ENCODE results near the gene MYF5. TPM values are rescaled to one million over a fixed set of nuclear protein-coding genes. Genes with fewer than 3 reads are reported as not detected.

Gene MYF5
- polyA plus RNA-seq, 3 donors, result 0.10 to 0.18 TPM; not detected in 1

GRCh38 chr12:80707126-80707829 is 9.4 kb upstream of the MYF5 start, which contains the start of gene MYF6:
Gene MYF6 (plus strand): TSS chr12:80707634. CDS start chr12:80707720, 86 bp downstream.
- DNase-seq, result no peak

- no peak for DNase-seq
Measured at GRCh38 chr12:80707830-80708258, 8.9 kb upstream of the MYF5 start.

GRCh38 chr12:80708259-80708974 is 8.3 kb upstream of the MYF5 start:
- no peak for DNase-seq

GRCh38 chr12:80708975-80709328 is 7.8 kb upstream of the MYF5 start:
- DNase-seq, result no peak

- DNase-seq, result no peak
Measured at GRCh38 chr12:80709811-80710726, 6.6 kb upstream of the MYF5 start.

GRCh38 chr12:80710727-80711449 is 5.8 kb upstream of the MYF5 start:
- no peak for DNase-seq

GRCh38 chr12:80711866-80712265 is 4.8 kb upstream of the MYF5 start:
- DNase-seq, result no peak

GRCh38 chr12:80712866-80713265 is 3.8 kb upstream of the MYF5 start:
- DNase-seq, result no peak

- DNase-seq, result no peak
Measured at GRCh38 chr12:80713419-80713818, 3.3 kb upstream of the MYF5 start.

- DNase-seq, result no peak
Measured at GRCh38 chr12:80714055-80714454, 2.7 kb upstream of the MYF5 start.

- no peak for DNase-seq
Measured at GRCh38 chr12:80714846-80715245, 1.9 kb upstream of the MYF5 start.

GRCh38 chr12:80715713-80716249 is 931 bp upstream of the MYF5 start:
- DNase-seq, result no peak

GRCh38 chr12:80717856-80718255 is 1.1 kb downstream of the MYF5 start:
- no peak for DNase-seq

- no peak for DNase-seq
Measured at GRCh38 chr12:80720516-80720915, 3.8 kb downstream of the MYF5 start.

- no peak for DNase-seq
Measured at GRCh38 chr12:80721326-80721725, 4.6 kb downstream of the MYF5 start.

- DNase-seq, result no peak
Measured at GRCh38 chr12:80745851-80746505, 29.3 kb downstream of the MYF5 start.

- no peak for DNase-seq
Measured at GRCh38 chr12:80747800-80748199, 31.1 kb downstream of the MYF5 start.

- no peak for DNase-seq
Measured at GRCh38 chr12:80749456-80749855, 32.7 kb downstream of the MYF5 start.

- no peak for DNase-seq
Measured at GRCh38 chr12:80752464-80752863, 35.8 kb downstream of the MYF5 start.

GRCh38 chr12:80754274-80754673 is 37.6 kb downstream of the MYF5 start:
- DNase-seq, result no peak

- no peak for DNase-seq
Measured at GRCh38 chr12:80756875-80757274, 40.2 kb downstream of the MYF5 start.

Data from renal pelvis (tissue), 4 donors.